NCI-H460 (cell line): ENCODE results near the gene SIGLEC7. TPM values are rescaled to one million over a fixed set of nuclear protein-coding genes. Genes with fewer than 3 reads are reported as not detected.

Experiments
- DNase-seq: peaks from one replicate; pipeline ENCODE4 v3.0.0-alpha.2; 2016; ENCODE audit warnings: low read depth; ENCODE audit errors: extremely low read depth
- total RNA-seq: library from RNA; depleted of rRNA; stranded (reverse); fragments of >200 nt; shearing (Covaris generic); gene quantifications from 2 replicates; pipeline ENCODE4 v1.2.3, GENCODE V29; 2014

SIGLEC7 gene
- total RNA-seq, 1 experiment from 2014 or later, result not detected

- DNase-seq, result no peak
Observed at GRCh38 chr19:51114087-51114729, 27.9 kb upstream of the SIGLEC7 start.

- DNase-seq, result no peak
Observed at GRCh38 chr19:51116736-51117286, 25.3 kb upstream of the SIGLEC7 start.

GRCh38 chr19:51119101-51119500 is 23.0 kb upstream of the SIGLEC7 start:
- no peak for DNase-seq

- DNase-seq, result no peak
Observed at GRCh38 chr19:51119611-51120010, 22.5 kb upstream of the SIGLEC7 start.

GRCh38 chr19:51120160-51120559 is 21.9 kb upstream of the SIGLEC7 start:
- no peak for DNase-seq

- DNase-seq, result no peak
Observed at GRCh38 chr19:51121257-51121656, 20.8 kb upstream of the SIGLEC7 start.

GRCh38 chr19:51122112-51122981 is 19.8 kb upstream of the SIGLEC7 start:
- DNase-seq, result no peak

GRCh38 chr19:51123381-51123800 is 18.7 kb upstream of the SIGLEC7 start:
- DNase-seq, result no peak

- DNase-seq, result no peak
Observed at GRCh38 chr19:51123802-51124201, 18.3 kb upstream of the SIGLEC7 start.

- DNase-seq, result no peak
Observed at GRCh38 chr19:51124216-51124615, 17.9 kb upstream of the SIGLEC7 start.

- no peak for DNase-seq
Observed at GRCh38 chr19:51124729-51125128, 17.4 kb upstream of the SIGLEC7 start, which contains the start of gene SIGLEC9. Gene SIGLEC9, plus strand, starts transcription at chr19:51124906. Its CDS starts 69 bp downstream, at chr19:51124975.

- DNase-seq, result no peak
Observed at GRCh38 chr19:51125421-51126075, 16.6 kb upstream of the SIGLEC7 start.

GRCh38 chr19:51127032-51127431 is 15.1 kb upstream of the SIGLEC7 start:
- no peak for DNase-seq

GRCh38 chr19:51127755-51128154 is 14.3 kb upstream of the SIGLEC7 start:
- DNase-seq, result no peak

- DNase-seq, result no peak
Observed at GRCh38 chr19:51128227-51128626, 13.9 kb upstream of the SIGLEC7 start.

- DNase-seq, result no peak
Observed at GRCh38 chr19:51129716-51130115, 12.4 kb upstream of the SIGLEC7 start.

- DNase-seq, result no peak
Observed at GRCh38 chr19:51131780-51132680, 10.1 kb upstream of the SIGLEC7 start.

GRCh38 chr19:51135004-51135403 is 7.1 kb upstream of the SIGLEC7 start:
- DNase-seq, result no peak

- no peak for DNase-seq
Observed at GRCh38 chr19:51135986-51136762, 5.9 kb upstream of the SIGLEC7 start.
